Neural cell (in vitro differentiated cells): Measurements from ENCODE around the gene C3orf38. TPM values are rescaled to one million over a fixed set of nuclear protein-coding genes. Genes with fewer than 3 reads are reported as not detected.
"Not testable (repeated sequence)": the region's sequence is repeated elsewhere in the genome, so short reads cannot be mapped to it uniquely, and the experiment has no call there.

Source experiments
- H2AFZ ChIP-seq: fragments of 200-600, 300-800 bp; sonication (generic), shearing (Covaris generic); 2 replicates; pipeline ENCODE4 v1.6.0; 2014; ENCODE audit warnings: low read depth, mild to moderate bottlenecking, antibody characterized with exemption, low read length, moderate library complexity
- H3F3A ChIP-seq: fragments of 200-600 bp; shearing (Covaris generic); 2 replicates; pipeline ENCODE4 v1.6.1; 2016; ENCODE audit warnings: mild to moderate bottlenecking, moderate library complexity, mixed read lengths, antibody characterized with exemption, low read length; ENCODE audit not compliant: insufficient read depth, poor library complexity, severe bottlenecking
- H3K27ac ChIP-seq: fragments of 200-600, 300-800 bp; sonication (generic), shearing (Covaris generic); 2 replicates; pipeline ENCODE4 v1.5.1; 2014; ENCODE audit warnings: mild to moderate bottlenecking, low read length, moderate library complexity
- H3K27me3 ChIP-seq: fragments of 300-800, 200-600 bp; sonication (generic), shearing (Covaris generic); 2 replicates; pipeline ENCODE4 v1.6.0; 2014; ENCODE audit warnings: mild to moderate bottlenecking, low read depth, low read length, moderate library complexity; ENCODE audit not compliant: insufficient read depth
- H3K36me3 ChIP-seq: fragments of 300-800, 200-600 bp; sonication (generic), shearing (Covaris generic); 2 replicates; pipeline ENCODE4 v1.5.1; 2014; ENCODE audit warnings: mild to moderate bottlenecking, antibody characterized with exemption, low read length, moderate library complexity; ENCODE audit not compliant: insufficient read depth
- H3K4me2 ChIP-seq: fragments of 300-800, 200-600 bp; sonication (generic), shearing (Covaris generic); 2 replicates; pipeline ENCODE4 v1.6.0; 2014; ENCODE audit warnings: mild to moderate bottlenecking, low read length
- H3K4me3 ChIP-seq: fragments of 300-800, 200-600 bp; sonication (generic), shearing (Covaris generic); 2 replicates; pipeline ENCODE4 v1.5.1; 2014; ENCODE audit warnings: mild to moderate bottlenecking, low read length, moderate library complexity
- H3K79me2 ChIP-seq: fragments of 200-600 bp; shearing (Covaris generic); replicated peaks from 2 replicates; pipeline ENCODE4 v1.6.0; 2014; ENCODE audit warnings: mild to moderate bottlenecking, low read length, moderate library complexity; ENCODE audit not compliant: insufficient read depth
- H3K9ac ChIP-seq: fragments of 300-800, 200-600 bp; sonication (generic), shearing (Covaris generic); 2 replicates; pipeline ENCODE4 v1.6.1; 2016; ENCODE audit warnings: mild to moderate bottlenecking, low read length, mixed read lengths
- H3K9me2 ChIP-seq: fragments of 200-600 bp; shearing (Covaris generic); 2 replicates; pipeline ENCODE4 v1.6.1; 2016; ENCODE audit warnings: mild to moderate bottlenecking, low read length, mixed read lengths; ENCODE audit not compliant: insufficient read depth
- H3K9me3 ChIP-seq: fragments of 200-600, 300-800 bp; sonication (generic), shearing (Covaris generic); 2 replicates; pipeline ENCODE4 v1.6.1; 2016; ENCODE audit warnings: mild to moderate bottlenecking, mixed run types, low read length, moderate library complexity, mixed read lengths
- H4K20me1 ChIP-seq: fragments of 200-600 bp; shearing (Covaris generic); 2 replicates; pipeline ENCODE4 v1.6.1; 2016; ENCODE audit warnings: mild to moderate bottlenecking, mixed run types; ENCODE audit not compliant: insufficient read depth
- EP300 ChIP-seq: fragments of 450-650 bp; conservative IDR thresholded peaks from 2 replicates; pipeline ENCODE4 v1.6.1; 2014; ENCODE audit warnings: antibody characterized with exemption, mild to moderate bottlenecking, moderate library complexity; ENCODE audit not compliant: poor library complexity, severe bottlenecking
- EZH2 ChIP-seq: fragments of 200-600, 300-800 bp; shearing (Covaris generic), sonication (generic); IDR thresholded peaks from 2 replicates; pipeline ENCODE4 v1.6.1; 2014; ENCODE audit warnings: antibody characterized with exemption, low read length, borderline replicate concordance, mild to moderate bottlenecking; ENCODE audit not compliant: insufficient read depth, poor library complexity, severe bottlenecking
- MXI1 ChIP-seq: fragments of 450-650 bp; conservative IDR thresholded peaks from 2 replicates; pipeline ENCODE4 v1.6.1; 2014; ENCODE audit warnings: antibody characterized with exemption, mild to moderate bottlenecking; ENCODE audit not compliant: poor library complexity, severe bottlenecking
- POLR2AphosphoS5 ChIP-seq: IDR thresholded peaks from 2 replicates; pipeline ENCODE4 v1.6.1; 2012
- RAD21 ChIP-seq: fragments of 450-650 bp; conservative IDR thresholded peaks from 2 replicates; pipeline ENCODE4 v1.6.1; 2014; ENCODE audit warnings: antibody characterized with exemption, mild to moderate bottlenecking, moderate library complexity
- SMC3 ChIP-seq: fragments of 450-650 bp; conservative IDR thresholded peaks from 2 replicates; pipeline ENCODE4 v1.6.1; 2014; ENCODE audit warnings: antibody characterized with exemption, mild to moderate bottlenecking, moderate library complexity; ENCODE audit not compliant: poor library complexity
- TAF1 ChIP-seq: IDR thresholded peaks from 2 replicates; pipeline ENCODE4 v1.6.1; 2012; ENCODE audit warnings: low read depth
- polyA plus RNA-seq: library from polyadenylated mRNA; depleted of rRNA; stranded (reverse); fragments of >200 nt; gene quantifications from 2 replicates; pipeline ENCODE4 v1.2.3, GENCODE V29; 2014
- TF ChIP-seq, protein P1 (sequence below): IDR thresholded peaks from 2 replicates; pipeline ENCODE4 v1.6.1; 2012; ENCODE audit warnings: borderline replicate concordance
- TF ChIP-seq, protein P2 (sequence below): fragments of 450-650 bp; IDR thresholded peaks from 2 replicates; pipeline ENCODE4 v1.5.1; 2014; ENCODE audit warnings: antibody characterized with exemption, mild to moderate bottlenecking, moderate library complexity; ENCODE audit not compliant: poor library complexity, severe bottlenecking

C3orf38 gene
- polyA plus RNA-seq, 1 donor from 2014 or later = 34.2 TPM

DNA sequence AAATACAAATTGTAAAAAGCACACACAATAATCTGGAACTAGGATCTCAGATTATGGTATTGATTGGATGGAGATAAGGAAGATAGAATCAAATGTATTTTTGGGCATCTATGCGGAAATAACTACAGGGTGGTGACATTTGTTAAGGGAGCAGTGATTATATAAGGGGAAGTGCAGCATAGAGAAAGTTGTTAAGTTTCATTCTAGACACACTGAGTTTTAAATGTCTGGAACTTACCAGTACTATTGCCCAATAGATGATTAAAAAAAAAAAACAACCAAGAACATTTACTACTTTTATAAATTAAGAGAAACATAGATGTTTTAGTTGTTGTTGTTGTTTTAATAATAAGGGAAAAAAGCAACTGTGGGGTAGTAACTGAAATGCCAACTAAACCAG is 32.1 kb upstream of the C3orf38 start:
- Histone ChIP-seq H4K20me1 (no peaks in the 10 kb centered on the region), H3K4me2 (no peak overlapping the region), H3F3A (no peaks in the 10 kb centered on the region), H3K27me3 (no peaks in the 10 kb centered on the region), H3K9ac (no peak overlapping the region), H3K27ac (no peak overlapping the region), H2AFZ (no peak overlapping the region), H3K36me3 (no peaks in the 10 kb centered on the region), H3K79me2 (no peaks in the 10 kb centered on the region), H3K9me2 (no peaks in the 10 kb centered on the region), H3K4me3 (no peak overlapping the region), H3K9me3 (no peaks in the 10 kb centered on the region)
- no peak for TF ChIP-seq TAF1
- TF ChIP-seq EP300 = no peak
- TF ChIP-seq, protein P1, sequence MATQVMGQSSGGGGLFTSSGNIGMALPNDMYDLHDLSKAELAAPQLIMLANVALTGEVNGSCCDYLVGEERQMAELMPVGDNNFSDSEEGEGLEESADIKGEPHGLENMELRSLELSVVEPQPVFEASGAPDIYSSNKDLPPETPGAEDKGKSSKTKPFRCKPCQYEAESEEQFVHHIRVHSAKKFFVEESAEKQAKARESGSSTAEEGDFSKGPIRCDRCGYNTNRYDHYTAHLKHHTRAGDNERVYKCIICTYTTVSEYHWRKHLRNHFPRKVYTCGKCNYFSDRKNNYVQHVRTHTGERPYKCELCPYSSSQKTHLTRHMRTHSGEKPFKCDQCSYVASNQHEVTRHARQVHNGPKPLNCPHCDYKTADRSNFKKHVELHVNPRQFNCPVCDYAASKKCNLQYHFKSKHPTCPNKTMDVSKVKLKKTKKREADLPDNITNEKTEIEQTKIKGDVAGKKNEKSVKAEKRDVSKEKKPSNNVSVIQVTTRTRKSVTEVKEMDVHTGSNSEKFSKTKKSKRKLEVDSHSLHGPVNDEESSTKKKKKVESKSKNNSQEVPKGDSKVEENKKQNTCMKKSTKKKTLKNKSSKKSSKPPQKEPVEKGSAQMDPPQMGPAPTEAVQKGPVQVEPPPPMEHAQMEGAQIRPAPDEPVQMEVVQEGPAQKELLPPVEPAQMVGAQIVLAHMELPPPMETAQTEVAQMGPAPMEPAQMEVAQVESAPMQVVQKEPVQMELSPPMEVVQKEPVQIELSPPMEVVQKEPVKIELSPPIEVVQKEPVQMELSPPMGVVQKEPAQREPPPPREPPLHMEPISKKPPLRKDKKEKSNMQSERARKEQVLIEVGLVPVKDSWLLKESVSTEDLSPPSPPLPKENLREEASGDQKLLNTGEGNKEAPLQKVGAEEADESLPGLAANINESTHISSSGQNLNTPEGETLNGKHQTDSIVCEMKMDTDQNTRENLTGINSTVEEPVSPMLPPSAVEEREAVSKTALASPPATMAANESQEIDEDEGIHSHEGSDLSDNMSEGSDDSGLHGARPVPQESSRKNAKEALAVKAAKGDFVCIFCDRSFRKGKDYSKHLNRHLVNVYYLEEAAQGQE = no peak
- no peak for TF ChIP-seq EZH2
- TF ChIP-seq, protein P2, sequence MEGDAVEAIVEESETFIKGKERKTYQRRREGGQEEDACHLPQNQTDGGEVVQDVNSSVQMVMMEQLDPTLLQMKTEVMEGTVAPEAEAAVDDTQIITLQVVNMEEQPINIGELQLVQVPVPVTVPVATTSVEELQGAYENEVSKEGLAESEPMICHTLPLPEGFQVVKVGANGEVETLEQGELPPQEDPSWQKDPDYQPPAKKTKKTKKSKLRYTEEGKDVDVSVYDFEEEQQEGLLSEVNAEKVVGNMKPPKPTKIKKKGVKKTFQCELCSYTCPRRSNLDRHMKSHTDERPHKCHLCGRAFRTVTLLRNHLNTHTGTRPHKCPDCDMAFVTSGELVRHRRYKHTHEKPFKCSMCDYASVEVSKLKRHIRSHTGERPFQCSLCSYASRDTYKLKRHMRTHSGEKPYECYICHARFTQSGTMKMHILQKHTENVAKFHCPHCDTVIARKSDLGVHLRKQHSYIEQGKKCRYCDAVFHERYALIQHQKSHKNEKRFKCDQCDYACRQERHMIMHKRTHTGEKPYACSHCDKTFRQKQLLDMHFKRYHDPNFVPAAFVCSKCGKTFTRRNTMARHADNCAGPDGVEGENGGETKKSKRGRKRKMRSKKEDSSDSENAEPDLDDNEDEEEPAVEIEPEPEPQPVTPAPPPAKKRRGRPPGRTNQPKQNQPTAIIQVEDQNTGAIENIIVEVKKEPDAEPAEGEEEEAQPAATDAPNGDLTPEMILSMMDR = no peak
- TF ChIP-seq RAD21 = no peak
- TF ChIP-seq SMC3 = no peak
- TF ChIP-seq POLR2AphosphoS5 = no peak
- no peak for TF ChIP-seq MXI1

DNA sequence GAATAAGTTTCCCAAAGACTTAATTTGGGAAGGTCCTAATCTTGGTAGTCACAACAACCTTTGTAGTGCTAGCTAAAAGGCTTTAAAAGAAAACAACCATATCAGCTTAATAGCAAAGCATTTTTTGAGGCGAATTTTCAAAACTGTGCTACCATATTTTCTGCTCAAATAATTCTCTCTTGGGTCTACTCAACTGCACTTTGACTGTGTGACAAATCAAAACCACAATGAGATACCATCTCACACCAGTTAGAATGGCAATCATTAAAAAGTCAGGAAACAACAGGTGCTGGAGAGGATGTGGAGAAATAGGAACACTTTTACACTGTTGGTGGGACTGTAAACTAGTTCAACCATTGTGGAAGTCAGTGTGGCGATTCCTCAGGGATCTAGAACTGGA is 31.2 kb upstream of the C3orf38 start:
- not testable (repeated sequence) for H3K4me3 ChIP-seq, H3K36me3 ChIP-seq, H3F3A ChIP-seq, H3K27ac ChIP-seq, H3K79me2 ChIP-seq, H3K9me2 ChIP-seq, H3K9me3 ChIP-seq, H3K27me3 ChIP-seq, H3K4me2 ChIP-seq, H3K9ac ChIP-seq, H2AFZ ChIP-seq, H4K20me1 ChIP-seq

DNA sequence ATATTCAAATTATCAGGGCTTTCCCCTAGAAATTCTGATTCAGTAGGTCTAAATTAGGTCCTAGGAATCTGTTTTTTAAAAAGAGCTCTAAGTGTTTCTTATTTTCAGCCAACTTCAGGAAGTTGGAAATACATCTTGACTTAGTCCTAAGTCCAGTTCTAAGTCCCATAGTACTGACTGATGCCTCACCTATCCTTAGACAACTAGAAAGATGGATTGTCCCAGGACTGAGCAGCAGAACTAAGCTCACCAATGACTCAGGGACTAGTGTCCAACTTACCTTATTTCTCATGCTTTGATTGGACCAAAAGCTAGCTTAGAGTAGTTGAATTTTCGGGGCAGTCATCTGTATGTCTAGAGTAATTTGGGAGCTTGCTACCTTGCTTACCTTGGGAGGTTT is 26.2 kb upstream of the C3orf38 start:
- H3K9me2 ChIP-seq = no peaks in the 10 kb centered on the region
- no peak overlapping the region for H3K9ac ChIP-seq
- no peak overlapping the region for H3K27ac ChIP-seq
- H4K20me1 ChIP-seq = no peaks in the 10 kb centered on the region
- no peaks in the 10 kb centered on the region for H3F3A ChIP-seq
- peaks cover 12% of the 10 kb centered on the region for H3K79me2 ChIP-seq
- H3K4me2 ChIP-seq = no peak overlapping the region
- no peaks in the 10 kb centered on the region for H3K27me3 ChIP-seq
- H3K9me3 ChIP-seq = no peaks in the 10 kb centered on the region
- H3K4me3 ChIP-seq = no peak overlapping the region
- no peaks in the 10 kb centered on the region for H3K36me3 ChIP-seq
- TF ChIP-seq EP300 (no peak), SMC3 (no peak), RAD21 (no peak), POLR2AphosphoS5 (no peak), EZH2 (no peak), TAF1 (no peak)
- TF ChIP-seq, protein P2 = no peak
- H2AFZ ChIP-seq = no peak overlapping the region
